Upper lobe of right lung (tissue), 1 donor: Measurements from ENCODE around the gene DHRSX. TPM values are rescaled to one million over a fixed set of nuclear protein-coding genes. Genes with fewer than 3 reads are reported as not detected.

Experiments used
- ATAC-seq: fragments of 200-7000 bp; cut with Tn5 transposase; one replicate; pipeline ENCODE4 v1.9.1; 2020; ENCODE audit warnings: mild to moderate bottlenecking, moderate library complexity
- DNase-seq: peaks from one replicate; pipeline ENCODE4 v3.0.0-alpha.2; 2020
- H3K27ac ChIP-seq: fragments of 200-600 bp; one replicate; pipeline ENCODE4 v1.8.0; 2022
- H3K27me3 ChIP-seq: fragments of 200-600 bp; one replicate; pipeline ENCODE4 v1.8.0; 2022; ENCODE audit warnings: mild to moderate bottlenecking
- H3K36me3 ChIP-seq: fragments of 200-600 bp; one replicate; pipeline ENCODE4 v1.8.0; 2022
- H3K4me1 ChIP-seq: fragments of 200-600 bp; one replicate; pipeline ENCODE4 v1.8.0; 2022
- H3K4me3 ChIP-seq: fragments of 200-600 bp; one replicate; pipeline ENCODE4 v1.8.0; 2022; ENCODE audit warnings: mild to moderate bottlenecking
- H3K9me3 ChIP-seq: fragments of 200-600 bp; one replicate; pipeline ENCODE4 v1.8.0; 2022
- CTCF ChIP-seq: fragments of 200-600 bp; IDR thresholded peaks from one replicate; pipeline ENCODE4 v1.8.0; 2022; ENCODE audit warnings: antibody characterized with exemption
- intact Hi-C: fragments of 100-400 bp; cut with DNase I; formaldehyde crosslinking; loops from one replicate; pipeline ENCODE4 v1.11.0; 2022
- total RNA-seq: library from RNA; stranded (reverse); fragmentation: NEBNext Ultra II Directional; extraction: Animal tissue kit (Norgen Biotek cat#: 25700); gene quantifications from one replicate; pipeline ENCODE4 v1.2.1, GENCODE V29; 2021
- donor health status: DM: no; HTN: yes; CAD: no; lungs with severe emphysema.

DHRSX gene
- total RNA-seq, 1 donor from 2014 or later = 34.8 TPM

- no peaks in the 10 kb centered on the region for H3K27me3 ChIP-seq
- intact Hi-C loops = no loop called here
- H3K36me3 ChIP-seq = no peaks in the 10 kb centered on the region
- no peak overlapping the region for H3K4me3 ChIP-seq
- H3K27ac ChIP-seq = no peak overlapping the region
- peaks cover 11% of the 10 kb centered on the region for H3K4me1 ChIP-seq
- H3K9me3 ChIP-seq = no peaks in the 10 kb centered on the region
- DNase-seq = no peak
- no peak for ATAC-seq
- TF ChIP-seq CTCF = no peak
Observed at GRCh38 chrX:2503591-2504500, 3.1 kb upstream of the DHRSX start.

- Histone ChIP-seq H3K4me1 (peaks cover 20% of the 10 kb centered on the region), H3K4me3 (no peak overlapping the region), H3K27ac (no peak overlapping the region), H3K36me3 (no peaks in the 10 kb centered on the region), H3K27me3 (no peaks in the 10 kb centered on the region), H3K9me3 (no peaks in the 10 kb centered on the region)
- ATAC-seq (no peak), DNase-seq (no peak)
- intact Hi-C loops = no loop called here
- no peak for TF ChIP-seq CTCF
Observed at GRCh38 chrX:2502668-2503519, 2.1 kb upstream of the DHRSX start.

- no peak for TF ChIP-seq CTCF
- DNase-seq = no peak
- no peaks in the 10 kb centered on the region for H3K27me3 ChIP-seq
- no peaks in the 10 kb centered on the region for H3K9me3 ChIP-seq
- H3K4me1 ChIP-seq = peaks cover 27% of the 10 kb centered on the region
- intact Hi-C loops = no loop called here
- H3K4me3 ChIP-seq = no peak overlapping the region
- no peak for ATAC-seq
- H3K36me3 ChIP-seq = no peaks in the 10 kb centered on the region
- H3K27ac ChIP-seq = no peak overlapping the region
Observed at GRCh38 chrX:2502120-2502667, 1.4 kb upstream of the DHRSX start.

GRCh38 chrX:2501559-2502102 lies 855 bp upstream of the DHRSX start:
- Histone ChIP-seq H3K4me3 (no peak overlapping the region), H3K9me3 (no peaks in the 10 kb centered on the region), H3K4me1 (peaks cover 28% of the 10 kb centered on the region), H3K27me3 (no peaks in the 10 kb centered on the region), H3K36me3 (peaks cover 2% of the 10 kb centered on the region), H3K27ac (no peak overlapping the region)
- ATAC-seq (no peak), DNase-seq (no peak)
- intact Hi-C loops = no loop called here
- no peak for TF ChIP-seq CTCF

DNA sequence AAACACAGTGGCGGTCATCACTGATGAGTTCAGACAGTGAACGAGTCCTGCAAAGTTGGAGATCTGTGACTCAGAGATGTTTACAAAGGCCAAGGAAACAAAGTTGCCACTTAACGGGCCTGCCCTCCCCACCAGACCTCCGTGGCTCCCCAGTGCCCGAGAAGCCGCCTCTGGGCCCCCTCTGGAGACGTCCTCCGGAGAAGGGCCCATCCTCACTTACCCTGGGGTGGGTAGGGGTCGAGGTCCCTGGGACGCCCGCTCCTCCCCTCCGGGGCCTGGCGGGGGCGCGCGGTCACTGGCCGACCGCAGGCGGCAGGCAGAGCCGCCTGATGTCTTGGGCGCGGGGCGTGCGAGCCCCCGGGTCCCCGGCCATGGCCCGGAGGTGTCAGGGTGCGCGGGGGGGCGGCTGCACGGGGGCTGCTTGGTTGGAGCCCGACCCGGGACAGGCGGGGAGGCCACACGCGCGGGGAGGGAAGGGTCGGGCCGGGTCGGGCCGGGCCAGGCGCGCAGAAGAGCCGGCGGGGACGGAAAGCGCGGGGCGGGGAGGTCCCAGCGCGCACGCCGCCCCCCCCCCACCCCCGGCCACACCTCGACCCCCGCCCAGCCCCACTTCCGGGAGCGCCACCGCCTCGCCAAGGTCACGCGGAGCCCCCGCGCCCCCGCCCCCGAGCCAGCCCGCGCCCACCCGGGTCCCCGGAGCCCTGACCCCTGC lies 529 bp downstream of the DHRSX start:
- Histone ChIP-seq H3K36me3 (peaks cover 13% of the 10 kb centered on the region), H3K9me3 (no peaks in the 10 kb centered on the region), H3K27me3 (no peaks in the 10 kb centered on the region), H3K27ac (peak overlapping the region; percentile 91), H3K4me3 (peak overlapping the region; percentile 89), H3K4me1 (peaks cover 28% of the 10 kb centered on the region)
- peak; percentile 81 for DNase-seq
- peak; percentile 65 for ATAC-seq
- intact Hi-C loops = no loop called here
- no peak for TF ChIP-seq CTCF
